Activated naive CD8-positive, alpha-beta T cell treated with anti-CD3 and anti-CD28 coated beads, Interleukin-2, amount 50 U/mL, for 16 hours (primary cell): Measurements from ENCODE around the gene GPR176.

Experiments used
- DNase-seq: peaks from one replicate; pipeline ENCODE4 v3.0.0-alpha.2; 2020; ENCODE audit warnings: low read depth, low spot score

Gene GPR176

GRCh38 chr15:39890621-39891020, 29.4 kb downstream of the GPR176 start:
- no peak for DNase-seq

DNA sequence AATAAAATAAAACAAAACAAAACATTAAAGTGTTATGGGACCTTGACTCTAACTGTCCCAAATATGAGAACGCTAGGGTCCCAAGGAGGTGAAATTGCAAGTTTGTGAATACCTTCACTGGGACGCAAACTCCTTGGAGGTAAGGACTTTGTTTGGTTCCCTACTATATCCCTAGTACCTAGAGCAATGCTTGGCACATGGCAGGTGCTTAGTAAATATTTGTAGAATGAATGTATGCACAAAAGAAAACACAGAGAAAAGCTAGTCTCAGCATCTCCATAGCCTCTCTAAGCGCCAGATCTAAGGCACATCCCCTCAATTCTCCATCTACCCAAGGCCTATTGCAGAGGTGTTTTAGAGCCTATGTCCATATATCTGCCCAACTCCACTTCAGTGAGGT, 30.5 kb downstream of the GPR176 start:
- DNase-seq, result no peak

GRCh38 chr15:39888809-39889208, 31.3 kb downstream of the GPR176 start:
- DNase-seq, result no peak

DNA sequence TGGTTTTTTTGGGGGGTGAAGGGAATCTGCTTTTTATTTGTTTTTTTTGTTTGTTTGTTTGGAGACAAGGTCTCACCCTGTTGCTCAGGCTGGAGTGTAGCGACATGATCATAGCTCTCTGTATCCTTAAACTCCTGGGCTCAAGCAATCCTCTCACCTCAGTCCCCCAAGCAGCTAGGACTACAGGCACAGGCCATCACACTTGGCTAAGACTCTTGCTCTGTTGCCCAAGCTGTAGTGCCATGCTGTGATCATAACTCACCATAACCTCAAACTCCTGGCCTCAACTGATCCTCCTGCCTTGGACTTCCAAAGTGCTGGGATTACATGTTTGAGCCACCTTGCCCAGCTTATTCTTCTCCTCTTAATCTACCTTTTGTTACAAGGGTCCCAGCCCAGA, 31.8 kb downstream of the GPR176 start:
- no peak for DNase-seq

DNA sequence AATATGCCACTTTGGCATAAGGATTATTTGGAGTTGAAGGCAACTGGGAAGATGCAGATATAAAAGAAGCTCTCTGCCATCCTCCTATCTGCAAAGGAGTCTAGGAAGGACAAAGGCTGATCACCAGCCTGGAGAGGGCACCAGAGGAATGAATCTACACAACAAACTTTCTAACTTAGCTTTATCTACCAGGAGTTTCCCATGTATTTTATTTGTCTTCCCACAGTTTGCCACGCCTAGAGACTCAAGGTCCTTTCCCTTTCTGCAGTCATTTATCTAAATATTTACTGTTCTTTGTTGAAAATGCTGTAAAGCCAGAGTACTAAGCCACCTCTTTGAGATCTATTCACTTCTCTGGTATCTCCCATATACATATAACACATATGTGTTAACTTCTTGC, 32.2 kb downstream of the GPR176 start:
- DNase-seq, result no peak

DNA sequence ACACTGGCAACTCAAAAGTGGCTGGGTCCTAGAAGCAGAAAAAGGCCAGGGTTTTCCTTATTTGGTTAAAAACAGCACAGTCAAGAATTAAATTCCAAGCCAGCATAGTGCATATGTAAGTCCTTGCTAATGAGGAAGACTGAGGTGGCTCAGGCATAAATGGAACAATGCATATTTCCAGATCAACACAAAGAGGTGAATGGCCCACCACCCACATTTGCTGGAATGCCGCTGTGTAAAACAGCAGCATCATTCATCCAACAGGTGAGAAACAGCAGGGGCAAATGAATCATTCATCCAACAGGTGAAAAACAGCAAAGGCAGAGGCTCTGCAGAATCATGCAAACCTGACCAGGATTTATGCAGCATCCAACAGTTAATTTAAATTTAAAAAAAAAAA, 32.9 kb downstream of the GPR176 start:
- no peak for DNase-seq

DNA sequence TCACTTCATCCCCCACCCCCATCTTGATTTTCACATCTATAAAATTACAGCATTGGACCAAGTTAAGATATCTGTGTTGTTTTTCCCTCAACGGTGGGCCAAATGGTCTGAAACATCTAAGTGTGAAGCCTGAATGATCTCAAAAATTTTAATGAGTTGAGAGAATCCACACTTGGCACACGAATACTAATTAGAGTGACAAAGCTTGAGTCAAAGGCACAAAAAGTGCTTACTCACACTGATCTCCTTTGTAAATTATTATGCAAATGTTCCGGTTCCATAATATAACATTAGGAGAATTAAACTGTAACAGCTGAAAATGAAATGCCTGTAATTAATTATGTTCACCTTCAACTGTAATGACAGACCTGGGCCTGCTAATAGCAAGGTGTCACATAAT, 33.6 kb downstream of the GPR176 start:
- no peak for DNase-seq

- no peak for DNase-seq
Observed at GRCh38 chr15:39885099-39885777, 34.8 kb downstream of the GPR176 start.

DNA sequence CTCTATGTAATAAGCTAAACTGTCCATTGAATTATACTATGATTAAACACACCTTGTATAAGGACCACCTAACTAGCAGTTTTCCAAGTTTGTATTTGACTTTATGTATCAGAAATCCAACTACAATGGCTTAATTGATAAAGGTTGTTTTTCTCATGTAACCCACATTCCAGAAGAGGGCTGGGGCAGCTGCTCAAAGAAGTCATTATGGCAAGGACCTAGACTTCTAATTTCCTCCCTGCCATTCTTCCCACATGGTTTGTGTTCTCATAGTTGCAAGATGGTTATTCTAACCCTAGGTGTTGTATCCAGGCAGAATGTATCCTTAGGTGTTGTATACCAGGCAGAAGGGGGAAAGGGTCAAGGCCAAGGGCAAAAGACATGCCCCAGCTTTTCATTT, 35.7 kb downstream of the GPR176 start:
- DNase-seq, result no peak

GRCh38 chr15:39882602-39883001, 37.5 kb downstream of the GPR176 start:
- no peak for DNase-seq

GRCh38 chr15:39881790-39882189, 38.3 kb downstream of the GPR176 start:
- no peak for DNase-seq

- DNase-seq, result no peak
Observed at GRCh38 chr15:39880718-39881387, 39.2 kb downstream of the GPR176 start.

GRCh38 chr15:39878406-39878785, 41.7 kb downstream of the GPR176 start:
- no peak for DNase-seq

GRCh38 chr15:39874890-39875549, 45.0 kb downstream of the GPR176 start:
- no peak for DNase-seq

GRCh38 chr15:39873978-39874377, 46.1 kb downstream of the GPR176 start:
- no peak for DNase-seq

- DNase-seq, result no peak
Observed at GRCh38 chr15:39870537-39870936, 49.5 kb downstream of the GPR176 start.

DNA sequence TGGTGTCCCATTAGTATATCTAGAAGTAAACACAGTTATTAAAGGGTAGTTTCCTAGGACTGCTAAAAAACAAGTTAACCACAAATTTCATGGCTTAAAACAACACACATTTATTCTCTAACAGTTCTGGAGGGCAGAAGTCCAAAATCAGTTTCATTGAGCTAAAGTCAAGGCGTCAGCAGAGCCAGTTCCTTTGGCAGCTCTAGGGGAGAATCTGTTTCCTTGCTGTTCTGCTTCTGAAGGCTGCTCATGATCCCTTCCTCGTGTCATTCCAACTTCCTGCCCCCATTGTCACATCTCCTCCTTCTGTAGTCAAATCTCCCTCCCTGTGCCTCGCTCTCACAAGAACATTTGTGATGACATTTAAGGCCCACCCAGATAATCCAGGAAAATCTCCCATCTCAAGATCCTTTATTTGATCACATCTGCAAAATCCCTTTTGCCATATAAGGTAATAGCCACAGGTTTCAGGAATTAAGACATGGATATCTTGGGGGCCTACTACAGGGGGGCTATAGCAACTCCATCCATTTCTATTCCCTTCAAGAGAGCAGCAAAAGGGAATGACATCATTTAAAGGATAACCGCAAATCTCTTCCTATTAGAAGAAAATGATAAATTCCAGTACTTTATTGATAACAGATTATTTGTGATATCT, 50.1 kb downstream of the GPR176 start:
- no peak for DNase-seq

GRCh38 chr15:39869254-39869653, 50.8 kb downstream of the GPR176 start:
- DNase-seq, result no peak

DNA sequence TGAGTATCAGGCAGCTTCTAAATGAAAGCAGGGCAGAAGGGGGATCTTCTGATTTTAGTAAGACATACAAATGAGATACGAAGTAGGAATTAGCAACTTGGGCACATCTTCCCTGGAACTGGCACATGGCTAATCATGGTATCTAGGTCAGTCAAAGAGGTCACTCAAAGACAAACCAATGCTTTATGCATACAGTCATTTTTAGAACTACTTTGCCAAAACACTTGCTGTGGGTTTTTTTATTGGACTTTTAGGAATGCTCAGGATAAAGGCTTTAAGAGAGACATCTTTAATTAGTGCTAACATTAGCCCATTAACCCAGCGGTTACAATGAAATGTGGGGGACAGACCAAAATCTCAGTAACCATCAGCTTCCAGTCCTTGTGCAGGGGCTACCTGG, 51.7 kb downstream of the GPR176 start:
- DNase-seq, result no peak

- DNase-seq, result no peak
Observed at GRCh38 chr15:39864116-39864515, 56.0 kb downstream of the GPR176 start.

DNA sequence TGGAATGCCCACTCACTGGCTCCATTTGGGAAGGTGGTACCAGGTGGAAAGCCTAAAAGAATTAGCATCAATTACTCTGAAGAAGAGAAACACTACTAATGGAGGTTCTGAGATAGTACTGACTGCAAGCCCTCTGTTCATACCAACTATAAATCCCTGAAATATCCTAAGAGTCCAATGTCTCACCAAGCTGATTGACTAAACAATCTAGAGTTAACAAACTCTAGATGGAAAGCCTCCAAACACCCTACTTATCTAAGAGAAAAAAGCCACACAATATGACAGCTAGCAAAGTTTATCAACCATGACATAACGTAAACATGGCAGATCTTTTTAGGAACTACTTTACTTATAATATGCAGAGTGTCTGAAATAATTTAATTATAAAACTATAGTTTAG, 59.2 kb downstream of the GPR176 start:
- no peak for DNase-seq

- DNase-seq, result no peak
Observed at GRCh38 chr15:39860200-39860599, 59.9 kb downstream of the GPR176 start.

DNA sequence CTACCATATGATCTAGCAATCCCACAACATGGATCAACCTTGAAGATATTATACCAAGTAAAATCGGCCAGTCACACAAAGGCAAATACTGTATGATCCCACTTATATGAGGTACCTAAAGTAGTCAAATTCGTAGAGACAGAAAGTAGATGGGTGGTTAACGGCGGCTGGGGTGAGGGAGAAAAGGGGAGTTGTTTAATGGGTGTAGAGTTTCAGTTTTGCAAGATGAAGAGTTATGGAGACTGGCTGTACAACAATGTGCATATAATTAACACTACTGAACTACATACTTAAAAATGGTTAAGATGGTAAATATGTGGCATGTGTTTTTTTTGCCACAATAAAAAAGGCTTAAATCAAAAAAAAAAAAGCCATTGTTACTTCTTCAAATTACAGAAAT, 60.4 kb downstream of the GPR176 start:
- DNase-seq, result no peak
